Measurements from ENCODE around the gene HMGN4.

The HMGN4 gene

DNA sequence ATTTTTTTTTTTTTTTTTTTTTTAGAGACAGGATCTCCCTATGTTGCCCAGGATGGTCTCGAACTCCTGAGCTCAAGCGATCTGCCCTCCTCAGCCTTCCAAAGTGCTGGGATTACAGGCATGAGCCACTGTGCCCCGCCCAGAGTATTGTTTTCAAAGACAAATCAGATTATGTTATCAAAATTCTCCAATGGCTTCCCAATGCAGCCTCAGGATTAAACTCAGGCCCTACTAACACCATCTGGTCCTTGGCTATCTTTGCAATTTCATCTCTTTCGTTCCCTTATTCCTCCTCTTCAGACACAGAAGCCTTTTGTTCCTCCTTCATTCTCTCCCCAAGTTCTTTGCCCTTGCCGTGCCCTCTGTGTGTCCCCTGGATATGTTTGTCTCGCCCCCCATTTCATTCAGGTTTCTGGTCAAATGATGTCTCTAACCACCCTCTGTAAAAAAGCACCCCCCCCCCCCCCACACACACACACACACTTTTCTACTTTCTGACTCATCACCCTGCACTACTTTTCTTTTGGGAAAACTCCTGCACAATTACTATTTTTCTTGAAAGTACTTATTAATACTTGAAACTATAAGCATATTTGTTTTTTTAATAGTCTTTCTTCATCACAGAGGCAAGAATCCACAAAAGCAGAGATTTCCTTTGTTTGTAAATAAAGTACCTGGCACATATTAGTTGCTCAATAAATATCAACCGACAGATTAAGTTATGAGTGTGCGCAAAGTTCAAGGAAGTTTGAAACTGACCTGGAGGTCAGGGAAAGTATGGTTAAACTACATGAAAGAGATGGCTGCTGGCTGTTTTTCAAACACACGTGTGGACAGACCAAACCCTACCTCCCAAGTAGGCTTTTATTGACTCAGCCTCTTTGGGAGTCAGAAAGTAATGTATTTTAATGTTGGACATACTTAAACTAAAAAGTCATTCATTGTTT lies 21.4 kb upstream of the HMGN4 start:
- Histone ChIP-seq H3K27ac (ENCODE audit: low read length) (no peak overlapping the region), H3F3A (ENCODE audit: insufficient read depth, low read length) (peaks cover 9% of the 10 kb centered on the region), H3K4me2 (ENCODE audit: low read depth, low read length) (no peak overlapping the region), H3K9me3 (replicated peaks; ENCODE audit: insufficient read depth, low read length) (no peaks in the 10 kb centered on the region), H4K20me1 (ENCODE audit: insufficient read depth, low read length) (no peaks in the 10 kb centered on the region), H3K9ac (ENCODE audit: low read length) (no peak overlapping the region), H3K4me3 (ENCODE audit: low read length) (no peak overlapping the region), H3K36me3 (replicated peaks; ENCODE audit: insufficient read depth, low read length) (no peaks in the 10 kb centered on the region), H3K4me1 (ENCODE audit: low read length) (peaks cover 7% of the 10 kb centered on the region), H2AFZ (ENCODE audit: low read length) (no peak overlapping the region), H3K27me3 (replicated peaks; ENCODE audit: insufficient read depth, low read length) (no peaks in the 10 kb centered on the region), H3K79me2 (ENCODE audit: low read length) (no peaks in the 10 kb centered on the region), H3K9me2 (replicated peaks; ENCODE audit: insufficient read depth, low read length) (no peaks in the 10 kb centered on the region)
- TF ChIP-seq, protein P1, sequence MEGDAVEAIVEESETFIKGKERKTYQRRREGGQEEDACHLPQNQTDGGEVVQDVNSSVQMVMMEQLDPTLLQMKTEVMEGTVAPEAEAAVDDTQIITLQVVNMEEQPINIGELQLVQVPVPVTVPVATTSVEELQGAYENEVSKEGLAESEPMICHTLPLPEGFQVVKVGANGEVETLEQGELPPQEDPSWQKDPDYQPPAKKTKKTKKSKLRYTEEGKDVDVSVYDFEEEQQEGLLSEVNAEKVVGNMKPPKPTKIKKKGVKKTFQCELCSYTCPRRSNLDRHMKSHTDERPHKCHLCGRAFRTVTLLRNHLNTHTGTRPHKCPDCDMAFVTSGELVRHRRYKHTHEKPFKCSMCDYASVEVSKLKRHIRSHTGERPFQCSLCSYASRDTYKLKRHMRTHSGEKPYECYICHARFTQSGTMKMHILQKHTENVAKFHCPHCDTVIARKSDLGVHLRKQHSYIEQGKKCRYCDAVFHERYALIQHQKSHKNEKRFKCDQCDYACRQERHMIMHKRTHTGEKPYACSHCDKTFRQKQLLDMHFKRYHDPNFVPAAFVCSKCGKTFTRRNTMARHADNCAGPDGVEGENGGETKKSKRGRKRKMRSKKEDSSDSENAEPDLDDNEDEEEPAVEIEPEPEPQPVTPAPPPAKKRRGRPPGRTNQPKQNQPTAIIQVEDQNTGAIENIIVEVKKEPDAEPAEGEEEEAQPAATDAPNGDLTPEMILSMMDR (IDR thresholded peaks at IDR 0.05; ENCODE audit: low read length), result no peak
- TF ChIP-seq EZH2phosphoT487 (IDR thresholded peaks at IDR 0.05; ENCODE audit: low read length), result no peak
- TF ChIP-seq EZH2 (optimal IDR thresholded peaks at IDR 0.05; ENCODE audit: low read depth, low read length), result no peak
- DNase-seq, result no peak

DNA sequence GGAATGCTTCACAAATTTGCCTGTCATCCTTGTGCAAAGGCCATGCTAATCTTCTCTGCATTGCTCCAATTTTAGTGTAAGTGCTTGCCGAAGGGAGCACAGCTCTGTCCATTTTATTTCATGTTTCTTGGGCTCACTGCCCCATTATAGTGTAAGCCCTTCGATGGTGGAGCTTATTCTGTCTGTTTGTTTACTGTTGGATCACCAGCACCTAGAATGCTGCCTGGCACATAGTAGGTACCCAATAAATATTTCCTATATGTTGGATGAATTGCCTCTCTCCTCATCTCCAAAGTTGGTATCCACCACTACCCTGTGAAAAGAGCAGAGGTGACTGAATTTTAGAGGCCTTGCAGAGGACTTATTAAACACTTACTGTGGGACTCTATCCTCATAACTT lies 18.8 kb upstream of the HMGN4 start:
- Histone ChIP-seq H3K36me3 (replicated peaks; ENCODE audit: insufficient read depth, low read length) (no peaks in the 10 kb centered on the region), H3K9ac (ENCODE audit: low read length) (no peak overlapping the region), H3K4me2 (ENCODE audit: low read depth, low read length) (no peak overlapping the region), H3K79me2 (ENCODE audit: low read length) (no peaks in the 10 kb centered on the region), H3K27me3 (replicated peaks; ENCODE audit: insufficient read depth, low read length) (no peaks in the 10 kb centered on the region), H4K20me1 (ENCODE audit: insufficient read depth, low read length) (no peaks in the 10 kb centered on the region), H3K27ac (ENCODE audit: low read length) (no peak overlapping the region), H3K9me3 (replicated peaks; ENCODE audit: insufficient read depth, low read length) (no peaks in the 10 kb centered on the region), H3K9me2 (replicated peaks; ENCODE audit: insufficient read depth, low read length) (no peaks in the 10 kb centered on the region), H3F3A (ENCODE audit: insufficient read depth, low read length) (peaks cover 9% of the 10 kb centered on the region), H2AFZ (ENCODE audit: low read length) (no peak overlapping the region), H3K4me1 (ENCODE audit: low read length) (peaks cover 7% of the 10 kb centered on the region), H3K4me3 (ENCODE audit: low read length) (no peak overlapping the region)
- DNase-seq, result no peak
- TF ChIP-seq, protein P1 (IDR thresholded peaks at IDR 0.05; ENCODE audit: low read length), result no peak
- TF ChIP-seq EZH2phosphoT487 (IDR thresholded peaks at IDR 0.05; ENCODE audit: low read length) (no peak), EZH2 (optimal IDR thresholded peaks at IDR 0.05; ENCODE audit: low read depth, low read length) (no peak)

DNA sequence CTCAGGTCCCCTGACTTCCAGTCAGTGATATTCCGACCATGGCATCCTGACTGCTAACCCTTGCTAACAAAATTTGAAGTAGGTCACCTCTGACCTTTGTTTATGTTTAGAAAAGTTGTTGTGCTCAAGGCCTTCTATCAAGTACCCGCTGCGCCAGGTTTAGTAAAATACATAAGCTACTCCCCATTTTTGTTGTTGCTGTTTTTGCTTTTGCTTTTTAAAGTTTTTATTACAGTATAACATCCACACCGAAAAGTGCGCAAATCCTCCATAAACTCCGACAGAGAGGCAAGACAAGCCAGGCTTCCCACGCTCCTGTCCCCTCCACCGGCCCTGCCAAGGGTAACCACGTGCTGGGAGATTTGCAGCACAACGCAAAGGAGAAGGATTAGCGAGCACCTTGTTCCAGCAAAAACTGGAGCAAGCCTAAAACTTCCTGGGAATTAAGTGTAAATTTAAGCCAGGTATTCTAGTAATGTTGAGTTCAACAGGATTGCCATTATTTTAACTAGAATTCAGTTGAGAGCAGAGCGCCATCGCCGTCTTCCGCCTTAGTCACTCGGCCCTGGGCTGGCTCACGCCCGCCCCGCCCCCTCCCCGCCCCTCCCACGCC lies 17.8 kb upstream of the HMGN4 start:
- Histone ChIP-seq H3F3A (ENCODE audit: insufficient read depth, low read length) (peaks cover 9% of the 10 kb centered on the region), H4K20me1 (ENCODE audit: insufficient read depth, low read length) (no peaks in the 10 kb centered on the region), H3K9me3 (replicated peaks; ENCODE audit: insufficient read depth, low read length) (no peaks in the 10 kb centered on the region), H3K27me3 (replicated peaks; ENCODE audit: insufficient read depth, low read length) (no peaks in the 10 kb centered on the region), H2AFZ (ENCODE audit: low read length) (peak overlapping the region; percentile 89), H3K4me3 (ENCODE audit: low read length) (peak overlapping the region; percentile 59), H3K79me2 (ENCODE audit: low read length) (no peaks in the 10 kb centered on the region), H3K27ac (ENCODE audit: low read length) (peak overlapping the region; percentile 62; the same call in 1 of the 2 replicates), H3K9me2 (replicated peaks; ENCODE audit: insufficient read depth, low read length) (no peaks in the 10 kb centered on the region), H3K9ac (ENCODE audit: low read length) (peak overlapping the region; percentile 46; the same call in 1 of the 2 replicates), H3K4me2 (ENCODE audit: low read depth, low read length) (peak overlapping the region; percentile 85), H3K36me3 (replicated peaks; ENCODE audit: insufficient read depth, low read length) (no peaks in the 10 kb centered on the region), H3K4me1 (ENCODE audit: low read length) (peaks cover 7% of the 10 kb centered on the region)
- TF ChIP-seq, protein P1 (IDR thresholded peaks at IDR 0.05; ENCODE audit: low read length), result no peak
- TF ChIP-seq EZH2 (optimal IDR thresholded peaks at IDR 0.05; ENCODE audit: low read depth, low read length) (no peak), EZH2phosphoT487 (IDR thresholded peaks at IDR 0.05; ENCODE audit: low read length) (no peak)
- no peak for DNase-seq
